Pancreas (tissue), 10 donors: ENCODE results near the gene MAGEA6. TPM values are rescaled to one million over a fixed set of nuclear protein-coding genes. Genes with fewer than 3 reads are reported as not detected.
"Not testable (repeated sequence)": the region's sequence is repeated elsewhere in the genome, so short reads cannot be mapped to it uniquely, and the experiment has no call there.

ENCODE experiments used
- ATAC-seq, 4 donors: fragments of 200-7000 bp; cut with Tn5 transposase; one replicate each; pipeline versions ENCODE4 v1.8.0 to v1.9.1; 2020; ENCODE audit warnings: mild to moderate bottlenecking in 4 of 4, moderate library complexity in 4 of 4
- DNase-seq, 6 donors: peaks; one replicate each; pipeline ENCODE4 v3.0.0-alpha.2; 2020
- FAIRE-seq: peaks from 2 replicates; lab custom pipeline; 2012; peaks lifted over from hg19 to GRCh38; lab: Jason Lieb, UNC
- H3K27ac ChIP-seq, 4 donors: fragments of 200-600 bp; sonication (generic); 1 replicate in 3 of 4; 2 replicates in 1 of 4; pipeline versions ENCODE4 v1.5.0 to v1.8.0; 2020
- H3K27me3 ChIP-seq, 4 donors: fragments of 200-600 bp; one replicate each; pipeline ENCODE4 v1.8.0; 2021
- H3K36me3 ChIP-seq, 3 donors: fragments of 200-600 bp; sonication (generic) in 1 of 3; one replicate each; pipeline versions ENCODE4 v1.5.0 to v1.8.0; 2020 to 2021
- H3K4me1 ChIP-seq, 3 donors: fragments of 200-600 bp; one replicate each; pipeline ENCODE4 v1.8.0; 2021
- H3K4me3 ChIP-seq, 4 donors: fragments of 200-600 bp; sonication (generic) in 2 of 4; one replicate each; pipeline versions ENCODE4 v1.5.0 to v1.8.0; 2020 to 2021
- H3K9me3 ChIP-seq, 4 donors: fragments of 200-600 bp; one replicate each; pipeline ENCODE4 v1.8.0; 2021
- WGBS, 2 donors: extraction: QIAGEN DNeasy Blood & Tissue Kit; methylation state at CpG; one replicate each; pipeline ENCODE4 v1.1.7; 2013; 5-methylcytosine and 5-hydroxymethylcytosine counted together
- intact Hi-C, 3 donors: fragments of 100-400 bp; cut with DNase I; formaldehyde crosslinking; loops; one replicate each; pipeline versions ENCODE4 v1.11.1 to v1.14.2; 2022
- polyA plus RNA-seq, 2 donors: library from polyadenylated mRNA; stranded (reverse); fragments of 200-250 nt; gene quantifications; one replicate each; pipeline ENCODE4 v1.2.3, GENCODE V29; 2013
- total RNA-seq, 6 donors: library from RNA; stranded (reverse); fragmentation: NEBNext Ultra II Directional in 4 of 6; extraction: Animal tissue kit (Norgen Biotek cat#: 25700) in 4 of 6; gene quantifications; one replicate each; pipeline versions ENCODE4 v1.2.1 to v1.2.4, GENCODE V29; 2021 to 2023
- TF ChIP-seq, protein P1 (sequence below), 4 donors: fragments of 200-600 bp; sonication (generic) in 3 of 4; IDR thresholded peaks; one replicate each; pipeline versions ENCODE4 v1.5.0 to v1.8.0; 2021; ENCODE audit warnings: antibody characterized with exemption in 4 of 4
- donor health status: healthy with polysubstance abuse.
- donor health status: DM: no; HTN: no; CAD: no; lungs with moderate emphysema.
- donor health status: DM: no; HTN: no; CAD: no.
- donor health status: control.
- donor health status: control.
- donor health status: Bipolar disorder and iron deficiency.
- donor health status: DM: yes; HTN: yes; CAD: no.
- donor health status: DM: no; HTN: no; CAD: no.
- donor health status: DM: no; HTN: no; CAD: no.
- donor health status: DM: yes; HTN: yes; CAD: no.

The MAGEA6 gene, protein sequence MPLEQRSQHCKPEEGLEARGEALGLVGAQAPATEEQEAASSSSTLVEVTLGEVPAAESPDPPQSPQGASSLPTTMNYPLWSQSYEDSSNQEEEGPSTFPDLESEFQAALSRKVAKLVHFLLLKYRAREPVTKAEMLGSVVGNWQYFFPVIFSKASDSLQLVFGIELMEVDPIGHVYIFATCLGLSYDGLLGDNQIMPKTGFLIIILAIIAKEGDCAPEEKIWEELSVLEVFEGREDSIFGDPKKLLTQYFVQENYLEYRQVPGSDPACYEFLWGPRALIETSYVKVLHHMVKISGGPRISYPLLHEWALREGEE
- total RNA-seq (not detected), polyA plus RNA-seq (not detected)

DNA sequence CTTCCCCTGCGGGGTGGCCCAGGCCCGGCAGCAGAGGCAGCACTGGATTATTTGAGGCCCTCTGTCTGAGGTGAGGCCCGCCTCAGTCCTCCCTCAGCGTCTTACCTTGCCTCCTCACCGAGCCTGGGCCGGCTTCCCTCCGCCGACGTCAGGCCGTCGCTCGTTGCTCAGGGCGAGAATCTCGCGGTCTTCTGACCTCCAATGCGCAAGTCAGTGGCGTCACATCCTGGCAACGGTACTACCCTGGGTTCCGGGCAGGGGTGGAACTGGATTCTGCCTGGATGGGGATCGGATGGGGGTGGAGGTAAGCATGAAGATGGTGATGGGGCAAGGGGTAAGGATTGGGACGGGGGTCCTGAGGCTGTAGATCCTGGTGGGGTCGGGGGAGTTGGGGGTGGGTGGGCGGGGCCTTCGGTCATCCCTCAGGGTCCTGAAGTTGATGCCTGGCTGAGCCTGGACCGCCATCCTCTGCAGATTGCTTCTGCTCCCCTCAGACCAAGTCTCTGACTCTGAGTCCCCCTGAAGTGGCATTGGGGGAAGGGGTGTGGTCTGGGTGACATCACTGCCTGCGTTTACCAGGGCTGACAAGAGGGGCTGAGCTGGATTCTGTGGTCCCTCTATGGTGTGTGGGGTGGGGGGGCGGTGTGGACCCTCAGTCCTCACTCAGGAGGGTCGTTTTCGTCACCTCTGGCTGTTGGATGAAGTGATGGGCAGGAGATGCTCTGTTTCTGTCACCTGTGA lies at the start of gene MAGEA6:
Gene MAGEA6 (minus strand): TSS at position 141 of the 741 bp plus-strand sequence. CDS start 2,039 bp downstream, outside the sequence.
- H3K9me3 ChIP-seq, H3K27me3 ChIP-seq, FAIRE-seq, H3K36me3 ChIP-seq, H3K27ac ChIP-seq, intact Hi-C loops, H3K4me1 ChIP-seq, ATAC-seq, H3K4me3 ChIP-seq, DNase-seq: not testable (repeated sequence)
- no CpG with 5 or more reads among the region's 29 CpGs for WGBS, 2 donors

DNA sequence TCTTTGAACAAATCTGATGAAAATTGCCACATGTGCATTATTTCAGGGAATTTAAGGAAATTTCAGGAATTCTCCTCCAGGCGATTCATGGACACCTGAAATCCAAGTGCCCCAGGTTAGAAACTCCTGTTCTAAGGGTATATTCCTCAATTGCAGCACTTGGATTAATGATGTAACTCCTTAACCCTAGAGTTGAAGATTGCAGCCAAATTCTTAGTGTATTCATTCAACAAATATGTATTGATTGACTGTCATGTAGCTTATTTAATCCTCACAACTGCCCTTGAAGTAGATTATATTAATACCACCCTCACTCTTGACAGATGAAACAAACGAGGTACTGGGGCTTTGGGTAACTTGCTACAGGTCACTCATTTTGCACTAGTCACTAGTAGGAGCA lies 49.8 kb upstream of the MAGEA6 start:
- no peaks in the 10 kb centered on the region for H3K9me3 ChIP-seq
- intact Hi-C loops, result loop anchor here in 1 of 3 donors (10.0 kb wide), 1 partner anchor 1064 kb away; no protein-coding TSS in a partner anchor
- no peak overlapping the region for H3K27ac ChIP-seq
- TF ChIP-seq, protein P1, sequence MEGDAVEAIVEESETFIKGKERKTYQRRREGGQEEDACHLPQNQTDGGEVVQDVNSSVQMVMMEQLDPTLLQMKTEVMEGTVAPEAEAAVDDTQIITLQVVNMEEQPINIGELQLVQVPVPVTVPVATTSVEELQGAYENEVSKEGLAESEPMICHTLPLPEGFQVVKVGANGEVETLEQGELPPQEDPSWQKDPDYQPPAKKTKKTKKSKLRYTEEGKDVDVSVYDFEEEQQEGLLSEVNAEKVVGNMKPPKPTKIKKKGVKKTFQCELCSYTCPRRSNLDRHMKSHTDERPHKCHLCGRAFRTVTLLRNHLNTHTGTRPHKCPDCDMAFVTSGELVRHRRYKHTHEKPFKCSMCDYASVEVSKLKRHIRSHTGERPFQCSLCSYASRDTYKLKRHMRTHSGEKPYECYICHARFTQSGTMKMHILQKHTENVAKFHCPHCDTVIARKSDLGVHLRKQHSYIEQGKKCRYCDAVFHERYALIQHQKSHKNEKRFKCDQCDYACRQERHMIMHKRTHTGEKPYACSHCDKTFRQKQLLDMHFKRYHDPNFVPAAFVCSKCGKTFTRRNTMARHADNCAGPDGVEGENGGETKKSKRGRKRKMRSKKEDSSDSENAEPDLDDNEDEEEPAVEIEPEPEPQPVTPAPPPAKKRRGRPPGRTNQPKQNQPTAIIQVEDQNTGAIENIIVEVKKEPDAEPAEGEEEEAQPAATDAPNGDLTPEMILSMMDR (IDR thresholded peaks at IDR 0.05), result no peak
- FAIRE-seq, result no peak
- no peaks in the 10 kb centered on the region for H3K4me1 ChIP-seq
- H3K27me3 ChIP-seq, result peaks cover 0 to 6% (median 0%) of the 10 kb centered on the region in 4 donors
- 27 to 47% methylated on average over 2 of the region's 2 CpGs for WGBS, 2 donors
- DNase-seq, result no peak
- no peak for ATAC-seq
- H3K4me3 ChIP-seq, result no peak overlapping the region
- H3K36me3 ChIP-seq, result no peaks in the 10 kb centered on the region

DNA sequence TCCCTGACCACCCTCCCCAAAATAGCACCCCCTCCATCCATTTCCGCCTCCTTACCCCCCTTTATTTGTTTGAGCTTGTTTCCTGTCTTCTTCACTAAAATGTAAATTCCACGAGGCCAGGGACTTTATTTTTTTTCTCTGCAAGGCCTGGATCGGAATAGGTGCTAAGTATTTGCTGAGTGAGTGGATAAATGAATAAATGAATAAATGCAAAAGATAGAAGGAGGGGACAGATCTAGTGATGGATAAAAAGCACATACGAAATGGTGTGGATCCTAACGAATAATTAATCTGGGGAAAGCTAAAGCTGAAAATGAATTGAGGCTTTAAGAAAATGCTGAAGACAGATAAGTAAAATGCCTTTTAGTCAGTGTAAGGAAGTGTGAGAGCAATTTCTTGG lies 48.9 kb upstream of the MAGEA6 start:
- 68 to 69% methylated on average over 5 of the region's 5 CpGs for WGBS, 2 donors
- TF ChIP-seq, protein P1 (IDR thresholded peaks at IDR 0.05), result no peak
- Histone ChIP-seq H3K36me3 (no peaks in the 10 kb centered on the region), H3K4me1 (no peaks in the 10 kb centered on the region), H3K9me3 (no peaks in the 10 kb centered on the region), H3K27ac (no peak overlapping the region), H3K4me3 (no peak overlapping the region), H3K27me3 (peaks cover 0 to 7% (median 0%) of the 10 kb centered on the region in 4 donors)
- no peak for ATAC-seq
- DNase-seq, result no peak
- no peak for FAIRE-seq
- intact Hi-C loops, result loop anchor here in 1 of 3 donors (10.0 kb wide), 1 partner anchor 1064 kb away; no protein-coding TSS in a partner anchor

DNA sequence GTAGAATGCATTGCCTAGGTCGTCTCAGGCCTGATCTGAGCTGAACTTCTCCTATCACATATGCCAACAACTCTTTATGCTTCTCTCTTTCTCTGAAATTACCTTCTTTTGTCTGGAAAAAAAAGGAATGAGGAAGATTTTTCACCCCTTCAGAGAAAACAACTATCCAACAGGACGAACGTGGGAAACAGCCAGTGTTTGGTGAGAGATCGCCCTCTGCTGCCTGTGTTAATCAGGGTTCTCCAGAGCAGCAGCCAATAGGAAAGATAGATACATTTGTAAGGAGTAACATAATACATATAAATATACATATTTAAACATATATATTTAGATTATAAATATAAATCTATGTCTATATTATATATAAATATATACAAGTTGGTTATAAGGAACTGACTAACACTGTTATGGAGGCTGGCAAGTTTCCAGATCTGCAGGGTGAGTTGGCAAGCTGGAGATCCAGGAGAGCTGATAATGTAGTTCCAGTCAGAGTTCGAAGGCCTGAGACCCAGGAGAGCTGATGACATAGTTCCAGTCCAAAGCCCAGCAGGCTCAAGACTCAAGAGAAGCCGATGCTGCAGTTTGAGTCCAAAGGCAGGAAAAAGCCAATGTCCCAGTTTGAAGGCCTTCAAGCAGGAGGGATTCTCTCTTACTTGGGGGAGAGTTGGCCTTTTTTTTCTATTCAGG lies 47.7 kb upstream of the MAGEA6 start:
- H3K9me3 ChIP-seq, result no peaks in the 10 kb centered on the region
- H3K27me3 ChIP-seq, result peaks cover 0 to 11% (median 0%) of the 10 kb centered on the region in 4 donors
- no peak overlapping the region for H3K4me3 ChIP-seq
- FAIRE-seq (peak; percentile 75), DNase-seq (peak in 2 of 6 donors; percentile 2 to 21), ATAC-seq (peak in 3 of 4 donors; percentile 69 to 73 (median 72))
- no peak overlapping the region for H3K27ac ChIP-seq
- intact Hi-C loops, result loop anchor here in 1 of 3 donors (10.0 kb wide), 1 partner anchor 1062 kb away; no protein-coding TSS in a partner anchor
- no peaks in the 10 kb centered on the region for H3K4me1 ChIP-seq
- TF ChIP-seq, protein P1 (IDR thresholded peaks at IDR 0.05), result peak in 2 of 4 donors; percentile 8 to 17
- no peaks in the 10 kb centered on the region for H3K36me3 ChIP-seq
- WGBS, 2 donors, result 27 to 35% methylated on average over 6 of the region's 6 CpGs

DNA sequence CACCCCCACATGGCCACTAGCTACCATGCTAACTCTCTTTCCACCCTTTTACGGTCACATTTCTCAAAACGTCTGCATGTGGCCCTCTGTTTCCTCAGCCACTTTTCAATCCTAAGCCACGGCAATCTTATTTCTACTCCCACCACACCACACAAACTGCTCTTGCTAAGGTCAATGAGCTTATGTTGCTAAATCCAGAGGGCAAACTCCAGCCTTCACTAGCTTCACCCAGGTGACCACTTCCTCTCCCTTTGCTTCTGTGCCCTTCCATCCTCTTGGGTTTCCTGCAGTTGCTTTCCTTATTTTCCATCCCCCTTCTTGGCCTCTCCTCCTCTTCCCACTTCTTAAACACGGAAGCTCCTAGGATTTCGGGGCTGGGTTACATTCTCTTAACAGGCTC lies 44.6 kb upstream of the MAGEA6 start:
- TF ChIP-seq, protein P1 (IDR thresholded peaks at IDR 0.05), result no peak
- no peak for FAIRE-seq
- Histone ChIP-seq H3K36me3 (no peaks in the 10 kb centered on the region), H3K9me3 (no peaks in the 10 kb centered on the region), H3K27ac (no peak overlapping the region), H3K4me1 (no peaks in the 10 kb centered on the region), H3K4me3 (no peak overlapping the region), H3K27me3 (peaks cover 0 to 18% (median 0%) of the 10 kb centered on the region in 4 donors)
- DNase-seq, result no peak
- WGBS, 2 donors, result 28 to 57% methylated on average over 5 of the region's 5 CpGs
- ATAC-seq, result no peak
- intact Hi-C loops, result loop anchor here in 1 of 3 donors (10.0 kb wide), 1 partner anchor 1059 kb away; no protein-coding TSS in a partner anchor
